Esophagus squamous epithelium (tissue), 4 donors: ENCODE measurements around the gene AMY2A.
"Not testable (repeated sequence)": the region's sequence is repeated elsewhere in the genome, so short reads cannot be mapped to it uniquely, and the experiment has no call there.

Source experiments
- POLR2A ChIP-seq, 4 donors: fragments of 450-650 bp; IDR thresholded peaks; one replicate each; pipeline ENCODE4 v1.6.1; 2017; ENCODE audit warnings: antibody characterized with exemption in 4 of 4, mild to moderate bottlenecking in 4 of 4, moderate library complexity in 3 of 4
- TF ChIP-seq, protein P1 (sequence below), 6 experiments: fragments of 450-650 bp in 4 of 6; fragments of 200-600 bp in 2 of 6; sonication (generic) in 2 of 6; IDR thresholded peaks; one replicate each; pipeline ENCODE4 v1.5.1; 2016 to 2019; ENCODE audit warnings: antibody characterized with exemption in 6 of 6, mild to moderate bottlenecking in 4 of 6, moderate library complexity in 4 of 6

DNA sequence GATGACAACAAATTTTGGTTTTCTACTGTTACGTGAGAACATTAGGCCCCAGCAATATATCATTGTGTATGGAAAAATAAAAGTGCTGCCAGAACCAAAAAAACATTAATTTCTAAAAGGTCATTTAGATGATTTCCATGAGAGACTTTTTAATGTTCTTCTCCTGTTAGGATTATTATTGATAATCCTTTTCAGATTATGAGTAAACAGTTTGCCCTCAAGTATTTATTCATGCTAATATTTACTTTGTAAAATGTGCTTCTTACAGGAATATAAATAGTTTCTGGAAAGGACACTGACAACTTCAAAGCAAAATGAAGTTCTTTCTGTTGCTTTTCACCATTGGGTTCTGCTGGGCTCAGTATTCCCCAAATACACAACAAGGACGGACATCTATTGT is 45.9 kb upstream of the AMY2A start, which contains the start of gene AMY2B:
- not testable (repeated sequence) for TF ChIP-seq POLR2A (IDR thresholded peaks at IDR 0.05)
- TF ChIP-seq, protein P1, sequence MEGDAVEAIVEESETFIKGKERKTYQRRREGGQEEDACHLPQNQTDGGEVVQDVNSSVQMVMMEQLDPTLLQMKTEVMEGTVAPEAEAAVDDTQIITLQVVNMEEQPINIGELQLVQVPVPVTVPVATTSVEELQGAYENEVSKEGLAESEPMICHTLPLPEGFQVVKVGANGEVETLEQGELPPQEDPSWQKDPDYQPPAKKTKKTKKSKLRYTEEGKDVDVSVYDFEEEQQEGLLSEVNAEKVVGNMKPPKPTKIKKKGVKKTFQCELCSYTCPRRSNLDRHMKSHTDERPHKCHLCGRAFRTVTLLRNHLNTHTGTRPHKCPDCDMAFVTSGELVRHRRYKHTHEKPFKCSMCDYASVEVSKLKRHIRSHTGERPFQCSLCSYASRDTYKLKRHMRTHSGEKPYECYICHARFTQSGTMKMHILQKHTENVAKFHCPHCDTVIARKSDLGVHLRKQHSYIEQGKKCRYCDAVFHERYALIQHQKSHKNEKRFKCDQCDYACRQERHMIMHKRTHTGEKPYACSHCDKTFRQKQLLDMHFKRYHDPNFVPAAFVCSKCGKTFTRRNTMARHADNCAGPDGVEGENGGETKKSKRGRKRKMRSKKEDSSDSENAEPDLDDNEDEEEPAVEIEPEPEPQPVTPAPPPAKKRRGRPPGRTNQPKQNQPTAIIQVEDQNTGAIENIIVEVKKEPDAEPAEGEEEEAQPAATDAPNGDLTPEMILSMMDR (IDR thresholded peaks at IDR 0.05): not testable (repeated sequence)
